Left renal cortex interstitium (tissue), 4 donors: ENCODE measurements around the gene DUSP22. TPM values are rescaled to one million over a fixed set of nuclear protein-coding genes. Genes with fewer than 3 reads are reported as not detected.
"Not testable (repeated sequence)": the region's sequence is repeated elsewhere in the genome, so short reads cannot be mapped to it uniquely, and the experiment has no call there.

Experiments
- DNase-seq, 4 donors: peaks; one replicate each; pipeline ENCODE4 v3.0.0-alpha.2; 2013; ENCODE audit warnings: low read depth in 4 of 4, low spot score in 2 of 4, missing footprints in 1 of 4
- polyA plus RNA-seq, 4 donors: library from polyadenylated mRNA; unstranded; fragments of 120-200 nt; gene quantifications; one replicate each; pipeline ENCODE4 v1.2.1, GENCODE V29; 2013; ENCODE audit not compliant: insufficient read length in 4 of 4

Gene DUSP22
- polyA plus RNA-seq, 4 donors: 22.2 to 25.0 (median 23.2) TPM

DNA sequence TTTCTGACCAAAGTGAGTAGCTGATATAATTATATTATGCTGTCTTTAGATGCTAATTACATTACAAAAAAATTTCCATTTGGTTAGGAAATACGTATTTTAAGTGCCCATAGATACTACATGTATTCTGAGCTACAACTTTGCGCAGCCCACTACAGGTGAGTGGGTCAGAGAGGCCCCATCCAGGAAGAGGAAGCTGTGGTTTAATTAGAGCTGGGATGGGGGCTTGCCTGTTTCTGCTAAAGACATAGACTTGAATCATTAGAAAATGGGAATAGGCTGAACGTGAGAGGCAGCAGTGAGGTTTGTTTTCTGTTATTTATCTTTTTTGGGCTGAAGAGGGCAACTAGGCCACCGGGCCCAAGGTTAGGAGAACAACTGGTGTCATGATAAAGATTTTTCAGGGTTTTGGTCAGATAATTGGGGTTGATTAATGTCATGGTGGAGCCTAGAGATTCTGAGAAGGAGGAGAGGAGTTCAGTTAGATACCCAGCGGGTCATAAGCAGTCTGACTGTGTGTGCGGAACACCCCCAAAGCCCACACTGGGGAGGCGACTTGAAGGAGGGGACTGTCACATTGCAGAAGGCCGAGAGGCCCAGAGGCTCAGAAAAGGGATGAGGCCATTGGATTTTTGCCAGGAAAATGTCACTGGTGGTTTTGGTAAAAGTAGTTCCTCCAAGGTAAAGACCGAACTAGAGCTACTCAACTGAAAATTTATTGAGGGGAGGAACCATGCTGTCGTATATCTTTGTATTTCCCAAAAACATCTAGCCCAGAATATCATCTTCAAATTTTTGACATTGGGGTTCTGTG is 84.7 kb downstream of the DUSP22 start:
- no peak for DNase-seq

- not testable (repeated sequence) for DNase-seq
These were observed 85.3 kb downstream of the DUSP22 start for GRCh38 chr6:377641-378020.

DNA sequence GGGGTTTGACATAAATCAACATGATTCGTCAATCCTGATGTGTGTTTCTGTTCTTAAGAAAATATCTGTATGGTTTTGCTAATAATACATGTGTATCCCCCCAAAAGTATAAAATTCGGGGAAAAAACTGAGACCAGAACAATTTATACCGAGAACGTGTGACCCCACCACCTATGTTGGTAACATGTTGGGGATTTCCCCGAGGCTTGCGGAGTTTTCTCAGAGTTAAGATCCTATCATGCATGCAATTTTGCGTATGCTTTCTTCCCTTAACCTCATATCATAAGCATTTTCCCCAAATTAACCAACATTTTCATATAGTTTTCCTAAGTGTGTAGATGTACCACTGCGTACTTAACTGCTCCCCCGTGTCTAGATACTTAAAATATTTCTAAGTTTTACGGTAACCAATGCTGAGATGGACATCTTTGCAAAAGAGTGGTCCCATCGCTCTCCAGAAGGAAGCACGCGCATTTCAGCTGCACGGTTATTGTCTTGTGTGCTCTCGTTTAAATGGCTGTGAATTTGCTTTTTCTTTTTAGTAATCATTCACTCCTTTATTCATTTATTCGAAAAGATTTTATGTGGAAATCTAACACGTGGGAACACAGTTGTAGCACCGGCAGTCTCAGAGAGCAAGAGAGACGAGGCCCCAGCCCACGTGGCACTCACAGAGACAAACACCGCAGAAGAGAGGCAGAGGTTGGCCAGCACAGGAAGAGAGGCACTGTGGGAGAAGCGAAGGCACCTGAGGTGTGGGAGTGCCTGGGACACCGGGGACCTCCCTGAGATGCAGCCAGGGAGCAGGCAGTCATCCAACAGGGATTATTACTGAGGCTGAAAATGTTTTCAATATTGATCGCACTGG is 86.0 kb downstream of the DUSP22 start:
- no peak for DNase-seq

GRCh38 chr6:378958-379409 is 86.7 kb downstream of the DUSP22 start:
- DNase-seq: no peak

DNA sequence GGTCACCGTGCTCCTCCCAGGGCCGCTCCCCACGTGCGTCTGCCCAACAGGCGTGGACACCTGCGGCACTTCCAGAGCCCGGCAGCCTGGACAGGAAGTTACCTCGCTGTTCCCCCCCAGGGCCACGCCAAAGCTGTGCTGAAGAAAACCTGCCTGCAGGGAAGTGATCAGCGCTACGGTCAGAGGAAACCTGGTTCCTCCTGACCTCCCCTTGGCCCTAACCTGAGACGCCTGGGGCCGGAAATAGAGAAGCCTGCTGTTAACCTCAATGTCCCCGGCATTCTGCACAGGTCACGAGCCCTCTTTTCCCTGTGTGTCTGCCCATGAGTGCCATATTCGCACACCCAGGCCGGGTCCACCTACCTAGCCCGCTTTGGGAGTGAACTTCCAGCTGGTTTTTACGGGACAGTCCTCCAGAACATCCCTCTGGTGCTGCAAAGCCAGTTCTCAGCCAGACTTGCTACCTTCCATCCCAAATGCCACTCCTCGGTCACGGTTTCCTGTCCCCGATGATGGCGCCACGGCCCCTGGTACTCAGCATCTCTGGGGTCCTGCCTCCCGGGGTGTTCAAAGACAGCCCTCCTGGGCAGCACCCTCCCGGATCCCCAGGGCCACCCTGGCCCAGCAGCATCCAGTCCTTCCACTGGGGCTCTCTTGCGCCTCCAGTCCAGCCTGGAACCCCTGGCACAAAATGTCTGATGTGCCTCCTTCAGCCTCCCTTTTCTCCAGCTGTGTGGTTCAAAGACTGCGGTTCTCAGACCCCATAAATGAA is 87.3 kb downstream of the DUSP22 start:
- no peak for DNase-seq

- no peak for DNase-seq
These were observed 88.2 kb downstream of the DUSP22 start for GRCh38 chr6:380234-381218.

- no peak for DNase-seq
These were observed 89.6 kb downstream of the DUSP22 start for GRCh38 chr6:381742-382461.

- DNase-seq: no peak
These were observed 90.9 kb downstream of the DUSP22 start for GRCh38 chr6:382883-383810.

GRCh38 chr6:383856-384255 is 91.6 kb downstream of the DUSP22 start:
- DNase-seq: no peak

DNA sequence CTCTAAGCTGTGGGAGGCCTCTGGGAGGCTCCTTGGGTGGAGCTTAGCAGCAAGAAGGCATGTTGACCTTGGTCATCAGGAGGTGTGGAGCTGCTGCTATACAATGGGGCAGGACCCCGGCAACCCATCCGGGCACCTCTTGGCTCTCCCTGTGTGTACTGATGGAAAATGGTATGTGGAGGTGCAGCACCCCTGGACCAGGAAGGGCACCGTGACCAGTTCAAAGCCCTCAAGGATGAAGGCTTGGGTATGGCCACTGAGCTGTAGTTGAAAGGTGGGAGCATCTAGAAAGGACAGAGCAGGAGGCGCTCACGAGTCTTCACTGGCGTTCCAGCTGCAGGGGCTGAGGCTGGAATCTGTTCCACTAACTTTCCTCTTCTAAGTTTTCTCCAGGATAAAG is 92.6 kb downstream of the DUSP22 start:
- no peak for DNase-seq

DNA sequence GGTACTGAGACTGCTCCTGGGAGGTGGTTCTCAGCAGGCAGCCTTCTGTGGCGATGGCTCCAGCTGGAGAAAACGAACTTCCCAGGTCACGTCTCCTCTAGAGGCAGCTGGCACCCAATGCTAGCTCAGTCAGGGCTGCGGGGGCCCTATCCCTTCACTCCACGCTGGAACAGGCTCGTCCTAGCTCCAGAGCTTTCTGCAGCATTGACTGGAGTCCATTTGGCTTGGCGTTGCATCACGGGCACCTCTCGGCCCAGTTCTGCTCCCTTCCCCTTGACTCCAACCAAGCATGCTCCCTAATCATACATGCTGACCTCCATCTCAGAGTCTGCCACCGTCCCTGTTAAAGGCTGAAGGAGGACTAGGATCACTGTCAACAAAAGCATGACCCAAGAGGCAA is 93.3 kb downstream of the DUSP22 start:
- no peak for DNase-seq

DNA sequence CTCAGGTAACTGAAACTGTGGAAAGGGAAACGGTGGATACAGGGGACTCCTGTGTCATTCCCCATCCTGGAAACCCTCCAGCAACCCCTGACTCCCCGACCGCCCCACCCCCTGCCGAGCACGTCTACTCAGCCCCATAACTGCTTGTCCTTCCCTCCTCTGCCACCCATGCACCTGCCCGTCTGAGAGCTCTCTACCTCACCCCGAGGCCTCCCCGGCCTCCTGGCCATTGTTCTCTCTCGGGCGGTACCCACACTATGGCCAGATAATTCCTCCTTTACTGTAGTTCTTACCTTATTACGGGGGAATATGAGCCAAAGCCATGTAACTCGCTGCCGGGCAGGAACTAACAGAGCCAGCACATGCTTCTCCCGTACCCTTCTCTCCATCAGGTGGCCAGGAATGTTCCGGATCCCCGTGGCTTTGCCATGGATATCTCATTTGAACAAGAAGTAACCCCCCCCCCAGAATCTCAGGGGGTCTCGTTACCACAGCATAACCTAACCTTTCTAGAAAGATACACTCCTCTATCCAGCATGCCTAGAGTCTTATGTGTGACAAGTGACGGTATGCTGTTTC is 94.5 kb downstream of the DUSP22 start:
- no peak for DNase-seq

GRCh38 chr6:387293-387741 is 95.0 kb downstream of the DUSP22 start:
- DNase-seq: no peak

- DNase-seq: no peak
These were observed 96.1 kb downstream of the DUSP22 start for GRCh38 chr6:388202-388903.

DNA sequence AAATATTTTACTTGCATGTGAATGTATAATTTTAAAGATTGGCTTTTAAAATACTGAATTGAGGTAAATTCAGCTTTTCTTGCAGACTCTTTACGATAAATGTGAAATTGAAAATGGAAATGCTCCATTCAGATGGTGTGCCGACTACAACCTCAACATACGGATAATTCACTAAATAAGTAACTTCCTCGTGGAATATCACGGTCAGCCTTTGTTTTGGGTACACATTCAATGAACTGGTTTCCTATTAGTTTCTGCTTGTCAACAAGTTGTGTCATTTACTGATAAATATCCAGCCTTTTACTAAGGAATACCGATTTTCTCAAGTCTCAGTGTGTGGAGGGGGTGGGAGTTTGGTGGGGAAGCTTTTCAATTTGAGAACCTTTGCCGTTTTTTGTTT is 96.9 kb downstream of the DUSP22 start:
- no peak for DNase-seq

- no peak for DNase-seq
These were observed 97.3 kb downstream of the DUSP22 start for GRCh38 chr6:389622-390021.
